CD4-positive, alpha-beta T cell (primary cell): ENCODE results near the gene RAP1GAP2. TPM values are rescaled to one million over a fixed set of nuclear protein-coding genes. Genes with fewer than 3 reads are reported as not detected.

ENCODE experiments used
- ATAC-seq: fragments of 200-7000 bp; cut with Tn5 transposase; one replicate; pipeline ENCODE4 v1.10.0; 2022; ENCODE audit warnings: mild to moderate bottlenecking; ENCODE audit not compliant: poor library complexity
- CTCF ChIA-PET: fragments of 350-600 bp; sonication (Branson Sonifier 250); formaldehyde crosslinking; loops from one replicate; lab custom pipeline; 2021; ENCODE audit warnings: antibody characterized with exemption, inconsistent platforms; lab: Charles Lee
- POLR2A ChIA-PET: fragments of 350-600 bp; sonication (Branson Sonifier 250); formaldehyde crosslinking; loops from one replicate; lab custom pipeline; 2021; ENCODE audit warnings: antibody characterized with exemption, inconsistent platforms; lab: Charles Lee
- DNase-seq, 14 experiments: peaks; one replicate each; pipeline ENCODE4 v3.0.0-alpha.2; 2013 to 2020; ENCODE audit warnings: mixed read lengths in 2 of 14
- H3K27ac ChIP-seq, 2 donors: one replicate each; pipeline versions ENCODE4 v1.5.1 to v1.7.0; 2013; ENCODE audit warnings: low read length in 2 of 2, low read depth in 1 of 2, mild to moderate bottlenecking in 1 of 2
- H3K27me3 ChIP-seq, 2 experiments: 1 replicate in 1 of 2; 2 replicates in 1 of 2; pipeline versions ENCODE4 v1.6.1 to v1.7.0; 2013; ENCODE audit warnings: low read length in 2 of 2, control low read depth in 1 of 2, mild to moderate bottlenecking in 1 of 2, moderate library complexity in 1 of 2; ENCODE audit not compliant: insufficient read depth in 2 of 2, control insufficient read depth in 1 of 2
- H3K36me3 ChIP-seq: one replicate; pipeline ENCODE4 v1.6.1; 2013; ENCODE audit warnings: low read length, control low read depth; ENCODE audit not compliant: insufficient read depth
- H3K4me1 ChIP-seq: one replicate; pipeline ENCODE4 v1.6.1; 2013; ENCODE audit warnings: low read length, control low read depth; ENCODE audit not compliant: insufficient read depth
- H3K4me3 ChIP-seq: one replicate; pipeline ENCODE4 v1.5.1; 2013; ENCODE audit warnings: mild to moderate bottlenecking, low read length, moderate library complexity
- H3K9me3 ChIP-seq, 2 experiments: 1 replicate in 1 of 2; 2 replicates in 1 of 2; pipeline versions ENCODE4 v1.6.1 to v1.7.0; 2013; ENCODE audit warnings: low read length in 2 of 2, mild to moderate bottlenecking in 2 of 2, control low read depth in 1 of 2, moderate library complexity in 1 of 2; ENCODE audit not compliant: control insufficient read depth in 1 of 2, insufficient read depth in 1 of 2
- H3K27ac Mint-ChIP-seq: one replicate; pipeline ENCODE4 v1.8.0; 2020; ENCODE audit warnings: mixed read lengths
- H3K27me3 Mint-ChIP-seq: one replicate; pipeline ENCODE4 v1.8.0; 2021; ENCODE audit warnings: mixed read lengths
- H3K36me3 Mint-ChIP-seq: one replicate; pipeline ENCODE4 v1.8.0; 2021; ENCODE audit warnings: low read depth, mixed read lengths
- H3K4me1 Mint-ChIP-seq: one replicate; pipeline ENCODE4 v1.8.0; 2021; ENCODE audit warnings: low read depth, mixed read lengths
- H3K4me3 Mint-ChIP-seq: one replicate; pipeline ENCODE4 v1.8.0; 2020; ENCODE audit warnings: mild to moderate bottlenecking, mixed read lengths
- H3K9me3 Mint-ChIP-seq: one replicate; pipeline ENCODE4 v1.8.0; 2020; ENCODE audit warnings: mixed read lengths
- CTCF ChIP-seq: fragments of 200-600 bp; IDR thresholded peaks from one replicate; pipeline ENCODE4 v1.8.0; 2022; ENCODE audit warnings: antibody characterized with exemption, mild to moderate bottlenecking
- intact Hi-C, 2 experiments: fragments of 100-400 bp; cut with DNase I in 1 of 2; cut with micrococcal nuclease in 1 of 2; formaldehyde crosslinking; loops; one replicate each; pipeline versions ENCODE4 v1.15.1 to v1.9.0; 2023 to 2025; cut with DNase I, micrococcal nuclease
- total RNA-seq, 174 experiments: library from RNA in 2 of 174; stranded (reverse) in 2 of 174; gene quantifications; one replicate each; pipeline ENCODE4 v1.2.3 and lab custom pipeline; 2021 to 2026

The RAP1GAP2 gene
- total RNA-seq, 2 experiments from 2014 or later: 46.3 to 49.7 TPM

- no peak for DNase-seq
- POLR2A ChIA-PET: no interaction called here
Measured at GRCh38 chr17:2893422-2893914, 97.2 kb downstream of the RAP1GAP2 start.

GRCh38 chr17:2894782-2895181 lies 98.5 kb downstream of the RAP1GAP2 start:
- DNase-seq: no peak

More at GRCh38 chr17:2893422-2893914, 97.2 kb downstream of the RAP1GAP2 start:
- peaks cover 3% of the 10 kb centered on the region for H3K4me1 Mint-ChIP-seq
- no peaks in the 10 kb centered on the region for H3K9me3 Mint-ChIP-seq
- ATAC-seq: no peak
- intact Hi-C loops: no loop called here
- no peak overlapping the region for H3K4me3 Mint-ChIP-seq
- H3K36me3 Mint-ChIP-seq: peaks cover 18% of the 10 kb centered on the region
- H3K27ac Mint-ChIP-seq: no peak overlapping the region
- H3K36me3 ChIP-seq: peaks cover 23% of the 10 kb centered on the region
- CTCF ChIA-PET: no interaction called here
- no peak overlapping the region for H3K27ac ChIP-seq
- H3K27me3 Mint-ChIP-seq: no peaks in the 10 kb centered on the region
- TF ChIP-seq CTCF: no peak
- no peaks in the 10 kb centered on the region for H3K27me3 ChIP-seq
- H3K9me3 ChIP-seq: no peaks in the 10 kb centered on the region
- no peak overlapping the region for H3K4me3 ChIP-seq
- H3K4me1 ChIP-seq: no peaks in the 10 kb centered on the region

GRCh38 chr17:2897605-2898004 lies 101.4 kb downstream of the RAP1GAP2 start:
- H3K4me1 Mint-ChIP-seq: peaks cover 6% of the 10 kb centered on the region
- no peak for TF ChIP-seq CTCF
- H3K4me3 Mint-ChIP-seq: no peak overlapping the region

More at GRCh38 chr17:2894782-2895181, 98.5 kb downstream of the RAP1GAP2 start:
- no peak overlapping the region for H3K27ac ChIP-seq
- H3K27me3 ChIP-seq: no peaks in the 10 kb centered on the region
- Mint-ChIP-seq H3K9me3 (no peaks in the 10 kb centered on the region), H3K36me3 (peaks cover 21% of the 10 kb centered on the region), H3K4me3 (no peak overlapping the region), H3K4me1 (peaks cover 6% of the 10 kb centered on the region), H3K27ac (no peak overlapping the region), H3K27me3 (no peaks in the 10 kb centered on the region)
- intact Hi-C loops: no loop called here
- ChIA-PET CTCF (no interaction called here), POLR2A (no interaction called here)
- ATAC-seq: no peak
- no peak overlapping the region for H3K4me3 ChIP-seq
- H3K9me3 ChIP-seq: no peaks in the 10 kb centered on the region
- no peak for TF ChIP-seq CTCF
- H3K4me1 ChIP-seq: no peaks in the 10 kb centered on the region
- H3K36me3 ChIP-seq: peaks cover 16% of the 10 kb centered on the region

More at GRCh38 chr17:2897605-2898004, 101.4 kb downstream of the RAP1GAP2 start:
- H3K9me3 Mint-ChIP-seq: no peaks in the 10 kb centered on the region
- no peak overlapping the region for H3K4me3 ChIP-seq
- H3K27ac Mint-ChIP-seq: no peak overlapping the region
- ChIA-PET CTCF (no interaction called here), POLR2A (no interaction called here)
- H3K27me3 ChIP-seq: no peaks in the 10 kb centered on the region
- H3K4me1 ChIP-seq: no peaks in the 10 kb centered on the region
- H3K27me3 Mint-ChIP-seq: no peaks in the 10 kb centered on the region
- peaks cover 0 to 5% of the 10 kb centered on the region in 2 experiments for H3K9me3 ChIP-seq
- DNase-seq (no peak), ATAC-seq (no peak)
- H3K36me3 ChIP-seq: peaks cover 12% of the 10 kb centered on the region
- intact Hi-C loops: no loop called here
- peaks cover 13% of the 10 kb centered on the region for H3K36me3 Mint-ChIP-seq
- H3K27ac ChIP-seq: no peak overlapping the region
